Measurements from ENCODE around the gene FBXO8. TPM values are rescaled to one million over a fixed set of nuclear protein-coding genes. Genes with fewer than 3 reads are reported as not detected.

FBXO8 gene
- total and polyA plus RNA-seq, 10 donors, result 9.7 to 38.4 (median 26.8) TPM

DNA sequence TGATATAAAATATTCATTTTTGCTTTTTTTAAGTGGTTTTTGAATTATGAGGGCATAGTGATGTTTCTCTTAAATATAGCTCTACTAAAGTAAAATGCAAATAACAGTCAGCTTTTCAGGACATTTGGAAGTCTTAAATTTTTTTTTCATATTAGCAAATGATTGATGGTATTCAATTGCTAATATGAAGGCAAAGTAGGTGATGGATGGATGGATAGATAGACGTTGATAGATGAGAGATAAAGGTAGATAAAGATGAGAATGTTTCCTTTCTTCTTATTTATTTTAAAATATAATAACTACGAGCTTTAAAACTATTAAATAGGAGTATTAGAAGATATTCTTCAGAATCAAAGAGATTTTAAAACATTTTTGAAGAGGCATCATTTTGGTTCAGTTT lies 83.7 kb downstream of the FBXO8 start:
- Histone ChIP-seq H3K9me3 (no peaks in the 10 kb centered on the region), H3K27ac (no peak overlapping the region), H3K4me3 (no peak overlapping the region), H3K27me3 (replicated peaks in 1 of 7) (peaks cover 0 to 41% (median 4%) of the 10 kb centered on the region in 7 donors), H3K36me3 (no peaks in the 10 kb centered on the region), H3K4me1 (no peaks in the 10 kb centered on the region)
- intact Hi-C loops (cut with DNase I; ENCODE audit: low total_unique reads), result no loop called here
- WGBS, 5 donors, result 50 to 70% (median 52%) methylated on average over 2 of the region's 2 CpGs
- TF ChIP-seq, protein P1, sequence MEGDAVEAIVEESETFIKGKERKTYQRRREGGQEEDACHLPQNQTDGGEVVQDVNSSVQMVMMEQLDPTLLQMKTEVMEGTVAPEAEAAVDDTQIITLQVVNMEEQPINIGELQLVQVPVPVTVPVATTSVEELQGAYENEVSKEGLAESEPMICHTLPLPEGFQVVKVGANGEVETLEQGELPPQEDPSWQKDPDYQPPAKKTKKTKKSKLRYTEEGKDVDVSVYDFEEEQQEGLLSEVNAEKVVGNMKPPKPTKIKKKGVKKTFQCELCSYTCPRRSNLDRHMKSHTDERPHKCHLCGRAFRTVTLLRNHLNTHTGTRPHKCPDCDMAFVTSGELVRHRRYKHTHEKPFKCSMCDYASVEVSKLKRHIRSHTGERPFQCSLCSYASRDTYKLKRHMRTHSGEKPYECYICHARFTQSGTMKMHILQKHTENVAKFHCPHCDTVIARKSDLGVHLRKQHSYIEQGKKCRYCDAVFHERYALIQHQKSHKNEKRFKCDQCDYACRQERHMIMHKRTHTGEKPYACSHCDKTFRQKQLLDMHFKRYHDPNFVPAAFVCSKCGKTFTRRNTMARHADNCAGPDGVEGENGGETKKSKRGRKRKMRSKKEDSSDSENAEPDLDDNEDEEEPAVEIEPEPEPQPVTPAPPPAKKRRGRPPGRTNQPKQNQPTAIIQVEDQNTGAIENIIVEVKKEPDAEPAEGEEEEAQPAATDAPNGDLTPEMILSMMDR (IDR thresholded peaks at IDR 0.05 in 8 of 11, conservative IDR thresholded peaks at IDR 0.05 in 3 of 11), result no peak
- TF ChIP-seq POLR2A (IDR thresholded peaks at IDR 0.05) (no peak), POLR2AphosphoS5 (IDR thresholded peaks at IDR 0.05) (no peak)
- no peak for DNase-seq

DNA sequence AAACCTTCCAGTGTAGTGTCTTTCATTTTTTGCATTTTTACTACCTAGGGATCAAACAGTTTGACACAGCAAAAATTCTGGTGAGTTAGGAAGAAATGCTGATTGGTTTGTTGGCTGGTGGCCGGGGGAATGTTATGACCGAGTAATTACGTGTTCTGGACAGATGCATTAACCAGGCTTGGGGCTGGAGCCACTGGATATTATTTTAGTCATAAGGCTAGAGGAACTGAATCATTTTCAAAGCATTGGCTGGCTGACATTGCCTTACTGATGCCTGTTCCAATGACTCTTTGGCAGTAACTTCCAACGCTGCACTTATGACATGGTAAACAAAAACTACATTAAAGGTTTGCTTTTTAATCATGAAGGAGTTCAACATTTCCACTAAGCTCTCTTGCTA lies 84.6 kb downstream of the FBXO8 start:
- no peak for DNase-seq
- Histone ChIP-seq H3K27ac (no peak overlapping the region), H3K27me3 (replicated peaks in 1 of 7) (peaks cover 0 to 41% (median 4%) of the 10 kb centered on the region in 7 donors), H3K9me3 (no peaks in the 10 kb centered on the region), H3K36me3 (no peaks in the 10 kb centered on the region), H3K4me3 (no peak overlapping the region), H3K4me1 (no peaks in the 10 kb centered on the region)
- intact Hi-C loops (cut with DNase I; ENCODE audit: low total_unique reads), result no loop called here
- WGBS, 5 donors, result 62 to 79% (median 76%) methylated on average over 4 of the region's 4 CpGs
- no peak for TF ChIP-seq POLR2AphosphoS5 (IDR thresholded peaks at IDR 0.05)
- TF ChIP-seq, protein P1 (IDR thresholded peaks at IDR 0.05 in 8 of 11, conservative IDR thresholded peaks at IDR 0.05 in 3 of 11), result no peak
- TF ChIP-seq POLR2A (IDR thresholded peaks at IDR 0.05), result no peak

DNA sequence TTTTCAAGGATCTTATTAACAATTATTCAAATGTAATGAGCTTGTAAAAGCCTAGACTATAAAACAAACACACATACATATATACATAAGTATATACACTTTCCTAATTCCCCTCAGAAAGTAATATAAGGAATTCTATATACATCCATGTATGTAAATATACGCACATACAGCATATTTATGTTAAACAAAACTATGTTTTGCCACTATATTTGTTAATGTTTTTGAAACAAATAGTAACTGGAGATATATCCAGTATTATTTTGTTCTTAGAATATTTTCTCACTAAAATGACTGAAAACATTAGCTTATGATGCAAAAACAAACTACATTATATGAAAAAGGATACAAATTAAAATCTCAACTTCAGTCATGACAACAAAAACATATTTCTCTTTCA lies 85.1 kb downstream of the FBXO8 start:
- intact Hi-C loops (cut with DNase I; ENCODE audit: low total_unique reads), result no loop called here
- 92 to 97% (median 94%) methylated on average over 1 of the region's 1 CpG for WGBS, 5 donors
- no peak overlapping the region for H3K4me3 ChIP-seq
- H3K9me3 ChIP-seq, result no peaks in the 10 kb centered on the region
- peaks cover 0 to 41% (median 4%) of the 10 kb centered on the region in 7 donors for H3K27me3 ChIP-seq (replicated peaks in 1 of 7)
- H3K36me3 ChIP-seq, result no peaks in the 10 kb centered on the region
- TF ChIP-seq POLR2AphosphoS5 (IDR thresholded peaks at IDR 0.05) (no peak), POLR2A (IDR thresholded peaks at IDR 0.05) (no peak)
- TF ChIP-seq, protein P1 (IDR thresholded peaks at IDR 0.05 in 8 of 11, conservative IDR thresholded peaks at IDR 0.05 in 3 of 11), result no peak
- H3K27ac ChIP-seq, result no peak overlapping the region
- no peaks in the 10 kb centered on the region for H3K4me1 ChIP-seq
- DNase-seq, result no peak

DNA sequence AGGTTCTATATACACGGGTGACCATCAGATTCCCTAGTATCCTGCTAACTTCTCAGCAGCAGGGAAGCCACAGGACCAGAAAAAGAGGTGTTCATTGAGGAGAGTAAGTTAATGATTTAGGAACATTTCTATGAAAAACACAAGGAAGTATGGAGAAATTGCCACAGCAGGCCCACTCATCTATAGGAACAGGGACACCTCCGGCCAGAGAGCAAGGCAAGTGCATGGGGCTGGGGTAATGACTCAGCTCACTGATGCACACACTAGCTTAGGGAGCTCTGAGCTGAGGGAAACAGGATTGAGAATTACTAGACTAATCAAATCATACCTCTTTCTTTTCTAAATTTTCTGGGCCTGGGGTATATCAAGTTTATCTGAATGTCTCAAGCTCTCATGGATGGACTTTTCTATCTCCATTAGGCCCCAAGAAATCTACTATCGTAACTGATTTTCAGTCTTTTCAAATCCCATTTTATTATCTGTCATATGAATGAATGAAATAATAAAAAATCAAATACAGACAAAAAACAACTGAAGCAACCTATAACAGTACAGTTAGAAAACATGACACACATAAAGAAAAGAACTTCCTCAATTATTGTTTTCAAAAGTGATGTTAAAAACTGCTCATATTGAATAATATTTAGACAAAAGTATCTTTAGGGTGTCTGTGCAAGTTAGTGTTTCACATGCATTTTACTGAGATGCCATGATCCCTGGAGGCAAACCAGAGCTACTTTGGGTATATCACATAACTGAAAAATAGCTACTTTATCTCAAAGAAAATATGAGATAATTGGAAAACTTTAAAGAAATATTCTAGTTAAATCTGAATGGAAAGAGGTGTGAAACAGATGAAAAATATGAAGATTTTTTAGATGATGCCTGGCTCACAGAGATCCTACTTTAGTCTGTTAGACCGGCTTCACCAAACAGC lies 89.8 kb downstream of the FBXO8 start:
- WGBS, 5 donors, result 84 to 92% (median 86%) methylated on average over 4 of the region's 4 CpGs

More for the DNA sequence above, 89.8 kb downstream of the FBXO8 start:
- no peak for DNase-seq
- no peak overlapping the region for H3K27ac ChIP-seq
- no peak overlapping the region for H3K4me3 ChIP-seq
- TF ChIP-seq POLR2A (IDR thresholded peaks at IDR 0.05), result no peak
- TF ChIP-seq, protein P1 (IDR thresholded peaks at IDR 0.05 in 8 of 11, conservative IDR thresholded peaks at IDR 0.05 in 3 of 11), result no peak
- TF ChIP-seq POLR2AphosphoS5 (IDR thresholded peaks at IDR 0.05), result no peak
- H3K27me3 ChIP-seq (replicated peaks in 1 of 7), result peaks cover 0 to 26% (median 0%) of the 10 kb centered on the region in 7 donors
- H3K36me3 ChIP-seq, result no peaks in the 10 kb centered on the region
- H3K4me1 ChIP-seq, result no peaks in the 10 kb centered on the region
- intact Hi-C loops (cut with DNase I; ENCODE audit: low total_unique reads), result no loop called here
- no peaks in the 10 kb centered on the region for H3K9me3 ChIP-seq

Measured in spleen (tissue), 11 donors.